HG03108 (cell line): ENCODE results near the gene TPCN2.

Experiments
- ATAC-seq: cut with Tn5 transposase; IDR thresholded peaks from one replicate; pipeline ENCODE4 v1.9.1; 2021; ENCODE audit warnings: moderate library complexity; ENCODE audit not compliant: unreplicated experiment

The TPCN2 gene

DNA sequence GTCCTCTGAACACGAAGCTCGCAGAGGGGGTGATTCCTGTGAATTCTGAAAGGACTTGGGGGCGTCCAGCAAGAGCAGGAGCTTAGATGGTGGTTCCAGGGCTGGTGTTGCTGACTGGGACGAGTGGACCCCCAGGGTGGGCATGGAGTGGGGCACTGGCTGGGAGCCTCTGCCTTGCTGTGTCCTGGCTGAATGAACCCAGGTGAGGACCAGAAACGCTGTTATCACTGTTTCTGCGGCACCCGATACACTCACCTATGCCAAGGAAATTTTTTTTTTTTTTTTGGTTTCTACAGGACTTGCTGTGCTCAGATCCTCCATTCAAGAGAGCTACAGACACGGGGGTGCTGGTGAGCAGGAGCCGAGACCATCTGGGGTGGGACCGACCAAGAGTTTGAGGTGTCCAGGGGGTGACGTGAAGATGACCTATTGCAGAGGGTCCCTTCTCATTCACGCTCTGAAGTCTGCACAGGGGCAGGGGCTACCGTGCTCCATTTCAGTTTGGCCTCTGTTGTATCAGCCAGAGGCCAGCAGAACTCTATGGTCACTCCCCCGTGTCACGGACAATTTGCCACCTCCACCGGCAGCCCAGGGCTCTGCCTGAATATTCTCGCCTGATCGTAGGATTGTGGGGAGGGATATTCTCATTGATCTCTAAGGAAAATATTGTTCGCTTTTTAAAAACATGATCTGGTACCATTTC lies 110.6 kb downstream of the TPCN2 start:
- no peak for ATAC-seq

DNA sequence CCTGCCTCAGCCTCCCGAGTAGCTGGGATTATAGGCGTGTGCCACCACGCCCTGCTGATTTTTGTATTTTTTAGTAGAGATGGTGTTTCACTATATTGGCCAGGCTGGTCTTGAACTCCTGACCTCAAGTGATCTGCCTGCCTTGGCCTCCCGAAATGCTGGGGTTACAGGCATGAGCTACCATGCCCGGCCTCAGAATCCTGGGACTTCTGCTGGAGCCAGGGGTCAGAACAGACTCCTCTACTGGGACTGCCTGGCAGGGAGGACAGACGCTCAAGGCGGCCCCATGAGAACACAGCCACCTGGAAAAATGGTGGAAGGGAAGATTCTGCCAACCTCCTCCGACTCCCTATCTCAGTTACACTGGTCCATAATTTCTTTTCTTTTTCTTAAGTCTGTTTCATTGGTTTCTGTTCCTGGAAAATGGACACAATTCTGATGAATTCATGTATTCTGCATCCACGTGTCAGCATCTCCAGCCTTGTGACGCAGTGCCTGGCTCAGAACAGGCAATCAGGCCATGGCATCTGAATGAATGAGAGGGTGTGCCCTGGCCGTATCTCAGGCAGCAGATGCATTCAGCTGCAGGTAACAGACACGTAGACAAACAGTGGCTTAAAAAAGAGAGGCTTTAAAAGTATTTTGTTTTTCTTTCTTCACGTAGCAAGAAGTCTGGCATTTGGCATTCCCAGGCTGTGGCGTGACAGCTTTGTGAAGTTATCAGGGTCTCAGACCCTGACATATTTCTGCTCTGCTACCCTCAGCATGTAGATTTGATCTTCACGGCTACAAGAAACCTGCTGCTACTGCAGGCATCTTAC lies 111.8 kb downstream of the TPCN2 start:
- ATAC-seq = no peak

DNA sequence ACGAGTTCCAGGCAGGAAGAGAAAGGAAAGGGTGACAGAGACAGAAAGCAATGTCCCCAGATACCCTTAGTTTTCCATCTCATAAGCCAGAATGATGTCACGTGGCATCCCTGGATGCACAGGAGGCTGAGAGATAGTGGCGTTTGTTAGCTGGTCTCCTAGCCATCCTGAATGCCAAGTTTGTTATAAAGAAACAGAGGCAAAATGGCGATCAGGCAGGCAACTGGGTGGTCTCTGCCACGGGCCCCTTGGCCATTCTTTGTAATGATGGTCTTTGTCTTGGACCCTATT lies 112.3 kb downstream of the TPCN2 start:
- no peak for ATAC-seq

DNA sequence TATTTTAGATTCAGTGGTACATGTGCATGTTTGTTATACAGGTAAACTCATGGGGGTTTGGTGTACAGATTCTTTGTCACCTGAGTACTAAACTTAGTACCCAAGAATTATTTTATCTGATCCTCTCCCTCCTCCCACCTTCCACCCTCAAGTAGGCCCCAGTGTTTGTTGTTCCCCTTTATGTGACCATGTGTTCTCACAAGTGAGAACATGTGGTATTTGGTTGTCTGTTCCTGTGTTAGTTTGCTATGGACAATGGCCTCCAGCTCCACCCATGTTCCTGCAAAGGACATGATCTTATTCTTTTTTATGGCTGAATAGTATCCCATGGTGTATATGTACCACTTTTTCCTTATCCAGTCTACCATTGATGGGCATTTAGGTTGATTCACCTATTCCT lies 113.8 kb downstream of the TPCN2 start:
- ATAC-seq = no peak

DNA sequence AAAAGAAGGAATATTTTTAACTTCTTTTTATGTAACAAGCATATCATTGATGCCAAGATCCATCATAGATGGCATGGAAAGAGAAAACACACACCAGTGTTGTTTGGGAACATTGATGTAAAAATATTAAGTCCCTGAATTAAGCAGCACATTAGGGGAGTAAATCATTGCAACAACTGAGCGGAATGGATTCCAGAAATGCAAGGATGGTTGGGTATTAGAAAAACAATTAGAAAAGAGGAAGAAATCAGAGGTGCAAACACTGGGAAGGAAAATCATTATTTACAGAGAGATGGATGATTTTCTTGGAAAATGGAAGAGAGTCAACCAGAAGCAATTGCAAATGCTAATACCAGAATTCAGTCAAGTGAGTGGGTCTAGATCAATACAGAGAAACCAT lies 115.1 kb downstream of the TPCN2 start:
- no peak for ATAC-seq

DNA sequence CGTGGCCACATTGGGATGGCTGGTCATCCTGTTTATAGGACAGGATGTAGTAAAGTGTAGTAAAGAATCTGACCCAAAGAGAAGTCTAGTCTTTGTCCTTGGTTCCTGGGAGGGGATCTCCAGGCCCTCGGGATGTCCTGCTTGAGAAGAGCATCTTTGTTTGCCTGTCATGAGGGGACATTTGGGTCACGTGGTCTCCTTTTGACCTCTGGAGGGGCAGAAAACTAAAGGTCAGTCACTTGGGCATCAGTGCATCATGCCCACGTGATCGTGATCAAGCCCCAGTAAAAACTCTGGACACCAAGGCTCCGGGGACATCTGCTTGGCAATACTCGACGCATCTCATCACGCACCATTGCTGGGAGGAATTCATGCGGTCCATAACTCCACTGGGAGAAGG lies 116.1 kb downstream of the TPCN2 start:
- no peak for ATAC-seq

DNA sequence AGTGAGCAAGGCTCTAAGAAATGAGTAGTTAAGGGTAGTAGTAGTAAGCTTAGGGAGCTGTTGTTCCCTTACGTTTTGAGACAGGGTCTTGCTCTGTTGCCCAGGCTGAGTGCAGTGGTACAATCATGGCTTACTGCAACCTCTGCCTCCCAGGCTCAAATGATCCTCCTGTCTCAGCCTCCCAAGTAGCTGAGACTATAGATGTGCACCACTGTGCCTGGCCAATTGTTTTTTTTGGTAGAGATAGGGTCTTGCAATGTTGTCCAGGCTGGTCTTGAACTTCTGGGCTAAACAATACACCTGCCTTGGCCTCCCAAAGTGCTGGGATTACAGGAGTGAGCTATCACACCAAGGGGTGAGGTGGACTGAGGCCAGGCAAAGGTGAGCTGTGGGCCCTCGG lies 117.0 kb downstream of the TPCN2 start:
- ATAC-seq = no peak

DNA sequence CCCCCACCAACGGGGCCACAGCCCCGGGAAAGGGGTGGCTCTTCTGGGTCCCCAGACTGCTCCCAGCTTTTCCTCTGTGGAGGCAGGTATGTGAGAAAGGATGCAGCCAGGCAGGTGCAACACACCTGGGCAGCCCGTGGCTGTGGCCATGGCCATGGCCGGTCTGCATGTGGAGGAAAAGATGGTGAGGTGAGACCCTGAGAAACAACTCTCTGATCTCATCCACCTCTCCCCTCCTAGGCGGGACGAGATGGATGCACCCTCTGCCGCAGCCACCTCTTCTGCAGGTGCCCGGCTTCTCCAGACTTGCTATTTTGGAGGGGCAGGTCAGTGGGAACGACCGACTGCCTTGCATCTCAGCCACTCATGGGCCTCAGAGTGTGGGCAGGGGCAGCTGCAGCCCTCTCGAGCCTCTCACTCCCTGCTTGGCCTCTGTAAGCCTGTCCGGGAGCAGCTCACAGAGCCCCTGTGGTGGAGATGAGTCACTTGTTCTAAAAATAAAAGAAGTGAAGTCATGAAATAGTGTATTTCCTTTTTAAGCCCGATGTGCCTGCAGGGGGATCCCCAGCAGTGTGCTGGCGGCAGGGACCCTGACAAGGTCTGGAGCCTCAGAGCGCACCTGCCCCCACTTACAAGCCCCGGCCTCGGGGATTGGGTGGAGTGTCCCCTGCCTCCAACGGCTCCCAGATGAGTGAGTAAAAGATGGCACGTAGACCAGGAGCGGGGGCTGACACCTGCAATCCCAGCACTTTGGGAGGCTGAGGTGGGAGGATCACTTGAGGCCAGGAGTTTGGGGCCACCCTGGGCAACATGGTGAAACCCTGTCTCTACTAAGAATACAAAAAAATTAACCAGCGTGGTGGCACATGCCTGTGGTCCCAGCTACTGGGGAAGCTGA lies 117.7 kb downstream of the TPCN2 start:
- peak; percentile 97 for ATAC-seq

DNA sequence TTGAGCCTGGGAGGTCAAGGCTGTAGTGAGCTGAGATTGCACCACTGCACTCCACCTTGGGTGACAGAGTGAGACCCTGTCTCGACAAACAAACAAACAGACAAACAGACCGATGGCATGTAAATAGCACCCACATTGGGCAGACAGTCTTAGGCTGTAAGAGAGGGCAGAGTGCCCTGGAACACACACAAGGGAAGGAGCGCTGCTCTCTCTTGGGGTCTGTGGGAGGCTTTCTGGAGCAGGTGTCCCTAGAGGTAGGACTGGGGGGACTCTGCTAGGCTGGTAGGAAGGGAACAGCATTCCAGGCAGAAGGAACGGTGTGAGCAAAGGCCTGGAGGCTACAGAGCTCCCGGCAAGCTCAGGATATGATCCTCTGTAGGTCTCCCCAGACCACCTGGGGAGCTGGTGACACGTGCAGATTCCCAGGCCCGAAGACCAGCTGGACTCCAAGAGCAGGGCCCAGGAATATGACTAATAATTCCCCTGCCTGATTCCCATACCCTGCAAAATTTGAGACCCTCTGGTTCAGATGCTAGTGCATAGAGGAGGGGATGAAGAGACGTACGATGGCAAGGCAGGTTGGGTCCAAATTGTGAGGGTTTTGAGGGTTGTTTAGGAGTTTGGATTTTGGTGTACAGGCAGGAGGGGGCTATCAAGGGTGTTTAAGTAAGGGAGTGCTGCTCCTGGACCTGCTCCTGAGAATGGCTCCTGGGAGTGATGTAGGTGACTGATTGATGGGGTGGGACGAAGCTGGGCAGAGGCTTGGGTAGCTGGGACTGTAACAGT lies 118.6 kb downstream of the TPCN2 start:
- no peak for ATAC-seq

DNA sequence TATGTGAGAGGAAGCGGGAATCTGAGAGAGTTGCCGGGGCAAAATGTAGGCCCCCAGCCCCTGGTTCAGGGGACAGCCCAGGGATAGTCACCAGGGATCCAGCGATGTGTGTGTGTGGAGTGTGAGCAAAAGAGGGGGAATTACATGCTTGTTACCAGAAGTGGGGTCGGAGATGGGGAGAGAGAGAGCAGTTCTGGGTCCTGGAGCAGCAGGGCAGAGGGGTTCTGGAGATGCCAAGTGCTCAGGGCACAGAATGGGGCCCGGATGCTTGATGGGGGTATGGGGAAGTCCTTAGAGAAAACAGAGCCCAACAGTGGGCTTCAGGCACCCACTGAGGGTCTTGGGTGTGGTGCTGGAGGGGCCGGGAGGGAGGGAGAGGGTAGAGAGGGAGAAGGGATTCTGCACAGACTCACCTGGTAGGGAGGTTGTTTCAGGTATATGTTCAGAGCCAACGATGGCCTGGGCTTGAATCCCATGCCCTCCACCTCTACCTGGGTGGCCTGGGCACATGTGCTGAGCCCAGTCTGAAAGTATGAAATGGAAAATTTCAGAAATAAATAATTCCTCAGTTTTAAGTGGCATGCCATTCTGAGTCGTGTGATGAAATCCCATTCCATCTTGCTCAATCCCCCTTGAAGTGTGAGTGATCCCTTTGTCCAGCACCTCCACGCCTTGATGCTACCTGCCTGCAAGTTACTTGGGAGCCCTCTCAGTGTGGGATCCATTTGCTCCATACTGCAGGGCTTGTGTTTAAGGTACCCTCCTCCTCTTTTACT lies 119.4 kb downstream of the TPCN2 start:
- no peak for ATAC-seq

DNA sequence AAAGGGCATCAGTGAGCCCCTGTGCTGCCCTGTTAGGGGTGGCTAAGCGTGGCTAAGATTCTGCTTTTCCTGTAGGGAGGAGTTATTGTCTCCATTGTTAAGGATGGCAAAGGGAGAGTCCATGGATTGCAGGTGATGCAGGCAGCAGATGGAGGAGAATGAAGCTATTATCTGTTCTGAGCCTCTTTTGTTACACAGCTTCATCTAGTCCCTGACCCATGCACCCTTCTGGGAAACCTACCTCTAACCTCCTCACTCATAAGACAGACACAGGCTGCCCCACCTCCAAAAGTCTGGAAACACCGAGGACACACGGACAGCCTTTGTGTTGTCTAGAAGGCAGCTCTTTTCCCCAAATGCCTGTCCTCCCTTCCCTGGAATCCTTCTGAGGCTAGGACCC lies 120.7 kb downstream of the TPCN2 start:
- no peak for ATAC-seq

DNA sequence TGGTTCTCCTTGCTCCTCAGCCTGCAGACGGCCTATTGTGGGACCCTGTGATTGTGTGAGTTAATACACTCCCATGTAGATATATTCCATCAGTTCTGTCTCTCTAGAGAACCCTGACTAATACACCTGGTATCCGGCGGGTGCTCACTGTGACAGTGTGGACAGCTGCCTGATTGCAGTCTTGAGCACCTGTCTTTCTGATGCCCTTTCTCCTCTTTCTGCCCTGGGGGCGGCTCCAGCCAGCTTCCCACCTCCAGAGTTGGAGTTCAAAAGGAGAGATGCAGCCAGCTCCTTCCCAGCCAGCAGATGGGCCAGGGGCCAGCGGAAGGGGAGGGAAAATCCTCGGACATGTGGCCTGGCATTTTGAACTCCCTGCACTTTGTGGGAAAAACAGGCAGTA lies 122.0 kb downstream of the TPCN2 start:
- no peak for ATAC-seq

DNA sequence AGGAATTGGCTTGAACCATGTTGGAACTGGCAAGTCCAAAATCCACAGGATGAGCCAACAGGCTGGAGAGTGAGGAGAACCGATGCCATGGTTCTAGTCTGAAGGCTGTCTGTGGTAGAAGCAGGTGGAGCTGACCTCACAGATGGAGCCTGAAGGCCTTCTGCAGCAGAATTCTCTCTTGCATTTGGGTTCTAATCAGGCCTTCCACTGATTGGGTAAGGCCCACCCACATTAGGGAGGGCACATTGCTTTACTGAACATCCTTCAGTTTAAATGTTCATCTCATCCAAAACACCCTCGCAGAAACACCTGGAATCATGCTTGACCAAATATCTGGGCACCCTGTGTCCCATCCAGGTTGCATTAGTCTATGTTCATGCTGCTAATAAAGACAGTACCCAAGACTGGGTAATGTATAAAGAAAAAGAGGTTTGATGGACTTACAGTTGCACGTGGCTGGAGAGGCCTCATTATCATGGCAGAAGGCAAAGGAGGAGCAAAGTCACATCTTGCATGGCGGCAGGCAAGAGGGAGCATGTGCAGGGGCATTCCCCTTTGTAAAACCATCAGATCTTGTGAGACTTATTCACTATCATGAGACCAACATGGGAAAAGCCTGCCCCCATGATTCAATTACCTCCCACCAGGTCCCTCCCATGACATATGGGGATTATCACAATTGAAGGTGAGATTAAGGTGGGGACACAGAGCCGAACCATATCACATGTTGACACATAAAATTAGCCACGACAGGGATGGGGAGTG lies 122.9 kb downstream of the TPCN2 start:
- ATAC-seq = no peak

DNA sequence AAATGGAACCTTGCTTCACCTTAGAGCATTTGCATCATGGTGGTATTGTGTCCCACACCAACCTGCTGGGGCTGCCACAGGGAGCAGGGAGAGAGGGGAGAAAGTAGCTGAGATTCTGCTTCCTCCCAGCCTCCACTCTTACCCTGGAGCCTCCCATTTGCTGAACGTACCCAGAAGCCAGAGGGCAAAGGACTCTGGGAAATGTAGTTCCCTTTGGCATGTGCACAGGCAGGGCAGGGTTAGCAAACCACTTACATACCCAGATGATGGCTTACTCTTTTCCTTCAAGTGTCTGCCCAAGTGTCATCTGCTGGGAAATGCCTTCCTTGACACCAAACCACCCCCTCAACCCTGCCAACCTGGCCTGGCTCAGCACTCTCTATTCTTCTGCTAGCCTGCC lies 123.9 kb downstream of the TPCN2 start:
- ATAC-seq = no peak

DNA sequence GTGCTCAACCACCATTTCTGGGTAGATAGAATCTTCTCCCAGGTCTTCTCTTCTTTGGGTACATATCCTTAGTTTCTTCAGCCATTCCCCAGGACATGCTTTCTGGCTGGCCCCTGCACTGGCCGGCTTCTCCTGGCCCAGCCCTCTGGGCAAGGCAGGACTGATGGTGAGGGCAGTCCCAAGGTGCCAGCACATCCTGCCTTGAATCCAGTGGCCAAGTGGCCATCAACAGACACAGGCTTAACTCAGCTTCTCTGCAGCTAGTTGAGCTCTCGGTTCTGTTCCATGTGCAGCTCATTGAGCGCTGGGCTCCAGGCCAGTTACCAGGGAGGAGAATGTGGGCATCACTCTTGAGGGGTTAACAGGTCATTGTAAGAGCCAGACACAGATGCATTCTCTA lies 124.6 kb downstream of the TPCN2 start:
- no peak for ATAC-seq

DNA sequence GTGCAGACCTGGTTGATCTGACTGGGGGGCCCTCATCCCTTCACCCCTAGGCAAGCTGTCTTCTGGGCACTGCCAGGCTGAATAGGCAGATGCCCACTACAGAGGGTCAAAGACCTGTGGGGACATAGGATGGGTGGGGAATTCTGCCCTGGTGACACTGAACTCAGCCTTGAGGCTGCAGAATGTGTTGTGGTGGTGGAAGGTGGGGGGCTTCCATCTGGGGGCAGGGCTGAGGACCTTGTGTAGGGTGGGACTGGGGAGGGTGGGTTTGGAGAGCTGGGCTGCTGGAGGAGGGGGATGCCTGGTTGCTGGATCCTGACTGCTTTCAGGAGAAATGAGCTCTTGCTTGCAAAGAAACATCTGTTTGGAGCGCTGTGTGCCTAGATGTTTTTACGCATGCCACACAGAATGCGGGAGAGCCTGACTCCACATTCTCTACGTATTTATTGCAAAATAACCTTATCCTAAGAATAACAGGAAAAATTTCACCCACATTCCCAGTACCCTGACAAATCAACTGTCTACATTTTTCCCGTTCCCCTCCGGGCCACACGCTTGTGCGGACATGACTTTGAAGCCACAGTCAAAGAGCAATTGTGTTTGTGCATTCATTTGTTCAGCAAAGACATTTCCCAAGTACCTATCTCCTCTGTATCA lies 125.3 kb downstream of the TPCN2 start:
- ATAC-seq = no peak

DNA sequence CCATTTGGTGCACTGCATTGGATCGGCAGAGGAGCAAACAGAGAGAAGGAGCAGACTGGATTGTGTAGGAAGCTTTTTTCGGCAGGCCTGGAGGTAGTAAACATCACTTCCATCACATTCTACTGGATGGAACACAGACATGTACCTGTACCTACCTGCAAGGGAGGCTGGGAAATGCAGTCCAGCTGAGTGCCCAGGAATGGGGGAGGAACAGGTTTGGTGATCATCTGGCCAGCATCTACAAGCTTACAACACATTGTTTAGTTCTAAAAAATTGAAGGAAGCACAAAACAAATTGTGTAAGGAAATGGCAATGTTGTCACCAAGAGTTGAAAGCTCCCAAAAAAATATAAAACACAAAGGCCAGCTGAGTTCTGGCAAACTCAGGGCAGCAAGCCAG lies 126.1 kb downstream of the TPCN2 start:
- ATAC-seq = no peak

DNA sequence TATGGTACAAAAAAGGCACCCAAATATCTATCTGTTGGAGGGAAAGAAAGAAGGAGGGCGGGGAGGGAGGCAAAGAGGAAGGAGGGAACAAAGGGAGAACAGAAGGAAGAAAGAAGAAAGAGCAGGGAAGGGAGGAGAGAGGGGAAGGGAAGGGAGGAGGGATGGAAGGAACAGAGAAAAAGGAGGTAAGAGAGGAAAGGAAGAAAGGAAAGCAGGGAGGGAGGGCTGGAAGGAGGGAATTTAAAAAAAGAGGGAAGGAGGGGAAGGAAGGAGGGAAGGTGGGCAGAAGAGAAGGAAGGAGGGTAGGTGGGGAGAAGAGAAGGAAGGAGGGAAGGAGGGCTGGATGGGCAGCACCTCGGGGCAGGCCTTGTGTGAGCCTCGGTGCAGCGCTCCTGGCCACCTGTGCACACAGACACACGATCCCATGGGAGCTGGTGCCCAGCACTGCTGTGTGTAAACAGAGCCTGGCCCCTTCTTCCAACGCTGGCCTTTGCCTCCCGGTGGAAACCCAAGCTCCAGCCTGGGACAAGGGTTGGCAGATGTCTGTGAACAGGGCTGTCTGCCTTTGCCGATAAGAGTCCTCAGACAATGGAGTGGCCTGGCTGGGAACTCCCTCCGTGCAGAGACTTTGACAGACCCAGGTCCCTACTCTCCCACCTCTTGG lies 130.2 kb downstream of the TPCN2 start:
- no peak for ATAC-seq
